OCI-LY7 (cell line): ENCODE results near the gene ZNF280D.

Experiments
- EZH2phosphoT487 ChIP-seq: fragments of 200-600 bp; sonication (generic); IDR thresholded peaks from 2 replicates; pipeline ENCODE4 v1.6.1; 2018; ENCODE audit warnings: low read depth, borderline replicate concordance, mild to moderate bottlenecking, mixed run types, antibody characterized with exemption, low read length, moderate library complexity, mixed read lengths
- TF ChIP-seq, protein P1 (sequence below): fragments of 200-600 bp; sonication (generic); conservative IDR thresholded peaks from 2 replicates; pipeline ENCODE4 v1.5.1; 2014; ENCODE audit warnings: mild to moderate bottlenecking, antibody characterized with exemption, low read length, moderate library complexity, mixed read lengths

- TF ChIP-seq, protein P1, sequence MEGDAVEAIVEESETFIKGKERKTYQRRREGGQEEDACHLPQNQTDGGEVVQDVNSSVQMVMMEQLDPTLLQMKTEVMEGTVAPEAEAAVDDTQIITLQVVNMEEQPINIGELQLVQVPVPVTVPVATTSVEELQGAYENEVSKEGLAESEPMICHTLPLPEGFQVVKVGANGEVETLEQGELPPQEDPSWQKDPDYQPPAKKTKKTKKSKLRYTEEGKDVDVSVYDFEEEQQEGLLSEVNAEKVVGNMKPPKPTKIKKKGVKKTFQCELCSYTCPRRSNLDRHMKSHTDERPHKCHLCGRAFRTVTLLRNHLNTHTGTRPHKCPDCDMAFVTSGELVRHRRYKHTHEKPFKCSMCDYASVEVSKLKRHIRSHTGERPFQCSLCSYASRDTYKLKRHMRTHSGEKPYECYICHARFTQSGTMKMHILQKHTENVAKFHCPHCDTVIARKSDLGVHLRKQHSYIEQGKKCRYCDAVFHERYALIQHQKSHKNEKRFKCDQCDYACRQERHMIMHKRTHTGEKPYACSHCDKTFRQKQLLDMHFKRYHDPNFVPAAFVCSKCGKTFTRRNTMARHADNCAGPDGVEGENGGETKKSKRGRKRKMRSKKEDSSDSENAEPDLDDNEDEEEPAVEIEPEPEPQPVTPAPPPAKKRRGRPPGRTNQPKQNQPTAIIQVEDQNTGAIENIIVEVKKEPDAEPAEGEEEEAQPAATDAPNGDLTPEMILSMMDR = no peak
- TF ChIP-seq EZH2phosphoT487 = no peak
Observed at GRCh38 chr15:56674857-56675256, 58.5 kb downstream of the ZNF280D start.
